Tibial nerve (tissue), 4 donors: ENCODE measurements around the gene CFAP45. TPM values are rescaled to one million over a fixed set of nuclear protein-coding genes. Genes with fewer than 3 reads are reported as not detected.

Experiments used
- DNase-seq, 2 donors: peaks; one replicate each; pipeline ENCODE4 v3.0.0-alpha.2; 2019; ENCODE audit warnings: low spot score in 2 of 2
- H3K27ac ChIP-seq, 4 donors: fragments of 200-600 bp; sonication (generic) in 3 of 4; one replicate each; pipeline ENCODE4 v1.5.1; 2017 to 2019; ENCODE audit warnings: mild to moderate bottlenecking in 1 of 4
- H3K27me3 ChIP-seq, 2 donors: fragments of 200-600 bp; sonication (generic) in 1 of 2; one replicate each; pipeline versions ENCODE4 v1.5.1 to v1.6.0; 2017 to 2019
- H3K36me3 ChIP-seq, 3 donors: fragments of 200-600 bp; sonication (generic); one replicate each; pipeline ENCODE4 v1.5.1; 2018 to 2019
- H3K4me1 ChIP-seq, 4 donors: fragments of 200-600 bp; sonication (generic) in 3 of 4; one replicate each; pipeline ENCODE4 v1.5.1; 2017 to 2019
- H3K4me3 ChIP-seq, 4 donors: fragments of 200-600 bp; sonication (generic) in 3 of 4; one replicate each; pipeline ENCODE4 v1.5.1; 2017 to 2019; ENCODE audit warnings: mild to moderate bottlenecking in 1 of 4, moderate library complexity in 1 of 4
- H3K9me3 ChIP-seq, 4 donors: fragments of 200-600 bp; sonication (generic) in 3 of 4; one replicate each; pipeline ENCODE4 v1.5.1; 2017 to 2019
- CTCF ChIP-seq, 5 experiments: fragments of 200-600 bp in 3 of 5; fragments of 450-650 bp in 2 of 5; sonication (generic) in 3 of 5; IDR thresholded peaks; one replicate each; pipeline ENCODE4 v1.5.1; 2016 to 2019; ENCODE audit warnings: antibody characterized with exemption in 5 of 5, mild to moderate bottlenecking in 3 of 5, moderate library complexity in 2 of 5
- EP300 ChIP-seq, 2 donors: sonication (generic); formaldehyde crosslinking; IDR thresholded peaks; one replicate each; pipeline ENCODE4 v1.6.1; 2017; ENCODE audit warnings: antibody characterized with exemption in 2 of 2, mild to moderate bottlenecking in 1 of 2
- POLR2A ChIP-seq, 2 donors: fragments of 450-650 bp; IDR thresholded peaks; one replicate each; pipeline ENCODE4 v1.6.1; 2017; ENCODE audit warnings: antibody characterized with exemption in 2 of 2, mild to moderate bottlenecking in 2 of 2, moderate library complexity in 2 of 2
- WGBS, 2 donors: methylation state at CpG; one replicate each; pipeline ENCODE4 v1.1.5; 2018; 5-methylcytosine and 5-hydroxymethylcytosine counted together
- total RNA-seq, 4 donors: library from RNA; depleted of rRNA; stranded (reverse); fragments of >200 nt; gene quantifications; one replicate each; pipeline ENCODE4 v1.1.0, GENCODE V29; 2016

CFAP45 gene
- total RNA-seq, 4 donors from 2014 or later: 0.39 to 0.66 (median 0.63) TPM; not detected in 1

DNA sequence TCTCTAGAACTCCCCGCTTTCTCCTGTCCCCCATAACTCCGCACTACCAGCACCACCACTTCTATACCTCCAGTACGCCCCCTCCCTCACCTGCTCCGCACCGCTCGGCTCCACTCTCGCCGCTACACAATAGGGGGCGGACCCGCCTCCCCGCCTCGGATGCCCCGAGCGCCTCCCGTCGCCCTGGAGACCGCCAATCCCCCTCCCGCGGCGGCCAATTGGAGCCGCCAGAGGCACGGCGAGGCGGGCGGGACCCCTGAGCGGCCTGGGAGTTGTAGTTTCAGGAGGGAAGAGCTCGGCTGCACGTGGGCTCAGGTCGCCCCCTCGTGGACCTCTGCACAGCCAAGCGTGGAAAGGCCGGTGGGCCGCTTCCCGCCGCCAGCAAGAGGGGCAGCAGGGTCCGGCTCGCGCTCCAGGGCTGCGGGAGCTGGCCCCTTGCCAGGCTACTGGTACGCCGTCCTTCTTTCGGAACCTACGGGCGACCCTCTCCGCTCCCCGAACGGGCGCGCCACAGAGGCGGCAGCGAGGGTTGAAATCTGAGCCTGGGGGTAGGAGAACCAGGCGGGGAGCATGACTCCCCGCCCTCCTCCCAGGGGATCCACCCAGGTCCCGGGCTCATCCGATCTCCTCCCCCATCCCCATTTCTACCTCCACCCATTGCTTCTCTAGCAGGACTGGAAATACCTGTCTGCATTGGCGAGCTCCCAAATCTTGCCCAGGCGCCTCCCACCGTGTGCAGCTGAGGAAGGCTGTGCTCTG, 45.7 kb upstream of the CFAP45 start, which contains the start of gene IGSF9:
Gene IGSF9 (minus strand): TSS at position 131 of the 759 bp plus-strand sequence. CDS start 2,159 bp downstream, outside the sequence.
- 2 to 3% methylated on average over 38 to 56 of the region's 58 CpGs for WGBS, 2 donors
- no peak for TF ChIP-seq EP300 (IDR thresholded peaks at IDR 0.05)
- peak; percentile 27 to 75 (median 43) for TF ChIP-seq CTCF (IDR thresholded peaks at IDR 0.05)
- Histone ChIP-seq H3K36me3 (no peaks in the 10 kb centered on the region), H3K4me3 (peak within 1 kb of the TSS; percentile 28 to 55 (median 38)), H3K27ac (peak within 1 kb of the TSS in 2 of 4 donors; percentile 2 to 54), H3K9me3 (no peaks in the 10 kb centered on the region), H3K27me3 (peaks cover 0 to 31% of the 10 kb centered on the region in 2 donors), H3K4me1 (peaks cover 0 to 15% (median 5%) of the 10 kb centered on the region in 4 donors)
- peak in 1 of 2 donors; percentile 36 for DNase-seq

DNA sequence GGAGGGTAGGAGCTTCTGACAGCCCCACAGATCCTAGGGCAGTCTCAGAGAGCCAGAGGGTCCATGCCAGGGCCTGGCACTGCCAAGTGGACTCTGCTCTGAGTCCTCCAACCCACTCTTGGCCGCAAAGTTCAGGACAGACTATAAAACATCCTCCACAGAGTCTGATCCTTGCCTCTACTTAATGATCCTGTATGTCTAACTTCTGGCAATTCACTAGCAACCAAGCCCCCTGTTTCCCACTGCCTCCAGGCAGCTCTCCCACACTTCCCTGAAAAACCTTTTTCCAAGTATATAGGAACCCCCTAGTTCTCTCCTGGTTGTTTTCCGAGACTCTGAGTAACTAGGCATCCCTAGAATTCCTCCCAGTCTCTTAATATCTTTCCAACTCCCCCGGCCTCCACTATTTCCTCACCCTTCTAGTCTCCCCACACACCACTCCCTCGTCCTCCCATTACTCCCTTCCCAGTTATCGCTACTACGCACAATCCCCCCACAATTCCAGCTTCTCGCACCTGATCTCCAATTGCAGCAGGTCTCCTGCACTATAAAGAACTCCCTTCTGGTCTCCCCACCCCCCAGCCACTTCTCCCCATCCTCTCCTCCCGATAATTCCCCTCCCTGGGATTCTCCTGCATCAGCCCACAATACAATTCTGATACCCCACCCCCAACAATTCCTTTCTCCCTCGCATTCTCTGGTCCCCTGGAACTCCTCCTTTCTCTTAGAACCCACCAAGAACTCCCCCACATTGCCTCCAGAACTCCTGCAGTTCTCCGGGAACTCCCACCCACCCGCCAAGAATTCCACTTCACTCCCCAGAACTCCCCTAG, 44.9 kb upstream of the CFAP45 start:
- peak overlapping the region in 1 of 4 donors; percentile 2 for H3K27ac ChIP-seq
- no peaks in the 10 kb centered on the region for H3K9me3 ChIP-seq
- peaks cover 0 to 15% (median 5%) of the 10 kb centered on the region in 4 donors for H3K4me1 ChIP-seq
- H3K4me3 ChIP-seq: peak overlapping the region; percentile 28 to 55 (median 38)
- 22 to 31% methylated on average over 11 of the region's 11 CpGs for WGBS, 2 donors
- H3K27me3 ChIP-seq: peaks cover 0 to 31% of the 10 kb centered on the region in 2 donors
- H3K36me3 ChIP-seq: no peaks in the 10 kb centered on the region
- no peak for DNase-seq
- TF ChIP-seq POLR2A (IDR thresholded peaks at IDR 0.05) (no peak), EP300 (IDR thresholded peaks at IDR 0.05) (no peak), CTCF (IDR thresholded peaks at IDR 0.05) (no peak)

DNA sequence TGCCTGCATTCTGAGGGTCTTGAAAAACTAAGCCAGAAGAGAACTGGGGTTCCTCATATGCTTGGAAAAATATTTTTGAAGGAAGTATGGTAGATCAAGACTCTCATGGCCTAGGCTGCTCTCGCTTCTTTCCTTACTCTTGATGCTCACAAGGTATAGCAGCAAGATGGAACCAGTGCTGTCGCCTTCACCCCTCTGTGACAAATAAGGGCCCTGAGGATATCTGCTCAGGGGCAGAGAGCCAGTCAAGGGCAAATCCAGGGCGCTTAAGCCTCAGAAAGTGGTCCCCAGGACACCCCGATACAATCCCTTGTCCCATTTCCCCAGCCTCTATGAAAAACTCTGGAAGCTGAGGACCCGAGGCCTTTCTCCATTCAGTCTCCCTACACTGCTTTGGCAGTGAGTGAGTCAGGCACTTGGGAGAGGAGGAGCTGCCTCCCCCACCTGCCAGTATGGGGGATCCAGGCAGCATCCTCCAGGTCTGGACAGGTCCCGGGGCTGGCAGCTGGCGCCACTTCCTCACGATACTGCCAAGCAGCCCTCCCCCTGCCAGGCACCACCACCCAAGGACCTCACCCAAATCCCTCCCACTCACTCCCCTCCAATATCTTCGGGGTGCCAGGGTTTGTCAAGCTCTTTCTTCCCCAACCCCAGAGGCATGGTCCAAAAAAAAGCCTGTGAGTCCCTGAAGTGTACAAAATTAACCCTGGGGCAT, 44.1 kb upstream of the CFAP45 start:
- Histone ChIP-seq H3K27ac (no peak overlapping the region), H3K36me3 (no peaks in the 10 kb centered on the region), H3K4me3 (no peak overlapping the region), H3K4me1 (peaks cover 0 to 15% (median 5%) of the 10 kb centered on the region in 4 donors), H3K27me3 (peaks cover 0 to 31% of the 10 kb centered on the region in 2 donors), H3K9me3 (no peaks in the 10 kb centered on the region)
- WGBS, 2 donors: 76 to 83% methylated on average over 9 of the region's 9 CpGs
- DNase-seq: no peak
- TF ChIP-seq CTCF (IDR thresholded peaks at IDR 0.05) (no peak), EP300 (IDR thresholded peaks at IDR 0.05) (no peak), POLR2A (IDR thresholded peaks at IDR 0.05) (no peak)

- 78 to 82% methylated on average over 5 of the region's 5 CpGs for WGBS, 2 donors
Measured at GRCh38 chr1:159943278-159943640, 43.3 kb upstream of the CFAP45 start.

More at GRCh38 chr1:159943278-159943640, 43.3 kb upstream of the CFAP45 start:
- peaks cover 0 to 15% (median 5%) of the 10 kb centered on the region in 4 donors for H3K4me1 ChIP-seq
- no peak for DNase-seq
- H3K27me3 ChIP-seq: peaks cover 0 to 37% of the 10 kb centered on the region in 2 donors
- no peak overlapping the region for H3K27ac ChIP-seq
- no peaks in the 10 kb centered on the region for H3K9me3 ChIP-seq
- no peaks in the 10 kb centered on the region for H3K36me3 ChIP-seq
- TF ChIP-seq POLR2A (IDR thresholded peaks at IDR 0.05): no peak
- TF ChIP-seq EP300 (IDR thresholded peaks at IDR 0.05): no peak
- no peak for TF ChIP-seq CTCF (IDR thresholded peaks at IDR 0.05)
- no peak overlapping the region for H3K4me3 ChIP-seq
